OCI-LY7 (cell line): ENCODE results near the gene LRRFIP2.

Experiments
- CTCF ChIP-seq: fragments of 200-600 bp; sonication (generic); conservative IDR thresholded peaks from 2 replicates; pipeline ENCODE4 v1.5.1; 2014; ENCODE audit warnings: mild to moderate bottlenecking, antibody characterized with exemption, low read length, moderate library complexity, mixed read lengths
- EZH2phosphoT487 ChIP-seq: fragments of 200-600 bp; sonication (generic); IDR thresholded peaks from 2 replicates; pipeline ENCODE4 v1.6.1; 2018; ENCODE audit warnings: low read depth, borderline replicate concordance, mild to moderate bottlenecking, mixed run types, antibody characterized with exemption, low read length, moderate library complexity, mixed read lengths

- TF ChIP-seq EZH2phosphoT487 (no peak), CTCF (no peak)
Measured at GRCh38 chr3:37198547-37198946, 24.2 kb upstream of the LRRFIP2 start.
